NK-92 (cell line): ENCODE data around the gene ALDH2.
"Not testable (repeated sequence)": the region's sequence is repeated elsewhere in the genome, so short reads cannot be mapped to it uniquely, and the experiment has no call there.

Source experiments
- DNase-seq: peaks from one replicate; lab custom pipeline; 2025; ENCODE audit not compliant: unreplicated experiment; lab: John Stamatoyannopoulos, UW

ALDH2 gene

DNA sequence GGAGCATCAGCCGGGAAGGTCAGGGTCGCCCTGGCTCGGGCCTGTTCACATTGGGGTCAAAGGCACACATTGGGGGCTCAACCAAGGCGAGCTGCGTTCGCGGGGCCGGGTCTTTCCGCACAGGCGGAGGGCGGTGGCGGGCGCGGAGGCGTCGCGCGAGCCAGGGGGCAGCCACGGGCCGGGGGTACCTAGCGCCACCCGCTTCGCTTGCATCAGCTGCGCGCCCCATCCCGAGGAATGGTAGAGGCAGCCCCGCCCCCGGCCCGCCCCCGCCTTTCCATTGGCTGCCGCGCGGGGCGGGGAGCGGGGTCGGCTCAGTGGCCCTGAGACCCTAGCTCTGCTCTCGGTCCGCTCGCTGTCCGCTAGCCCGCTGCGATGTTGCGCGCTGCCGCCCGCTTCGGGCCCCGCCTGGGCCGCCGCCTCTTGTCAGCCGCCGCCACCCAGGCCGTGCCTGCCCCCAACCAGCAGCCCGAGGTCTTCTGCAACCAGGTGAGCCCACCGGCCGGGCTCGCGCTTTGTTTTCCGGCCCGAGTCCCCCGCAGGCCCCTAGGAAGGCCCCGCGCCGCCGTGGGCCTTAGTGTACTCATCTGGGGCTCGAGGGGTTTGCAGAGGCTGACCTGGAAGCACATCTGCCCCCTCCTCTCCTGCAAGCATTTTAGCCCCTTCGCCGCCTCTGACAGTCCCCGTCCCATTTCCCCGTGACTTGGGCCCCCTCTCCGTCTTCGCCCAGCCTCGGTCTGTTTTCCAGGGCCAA lies at the start of gene ALDH2:
ALDH2 (plus strand) TSS at position 326 of the 754 bp plus-strand sequence; CDS start at position 376, 50 bp downstream.
- no peak for DNase-seq

DNA sequence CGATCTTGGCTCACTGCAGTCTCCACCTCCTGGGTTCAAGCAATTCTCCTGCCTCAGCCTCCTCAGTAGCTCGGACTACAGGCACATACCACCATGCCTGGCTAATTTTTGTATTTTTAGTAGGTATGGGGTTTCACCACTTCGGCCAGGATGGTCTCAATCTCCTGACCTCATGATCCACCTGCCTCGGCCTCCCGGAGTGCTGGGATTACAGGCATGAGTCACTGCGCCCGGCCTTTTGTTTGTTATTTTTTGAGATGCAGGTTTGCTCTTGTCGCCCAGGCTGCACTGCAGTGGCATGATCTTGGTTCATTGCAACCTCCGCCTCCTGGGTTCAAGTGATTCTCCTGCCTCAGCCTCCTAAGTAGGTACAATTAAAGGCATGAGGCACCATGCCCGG lies 47.4 kb upstream of the ALDH2 start:
- DNase-seq: not testable (repeated sequence)

DNA sequence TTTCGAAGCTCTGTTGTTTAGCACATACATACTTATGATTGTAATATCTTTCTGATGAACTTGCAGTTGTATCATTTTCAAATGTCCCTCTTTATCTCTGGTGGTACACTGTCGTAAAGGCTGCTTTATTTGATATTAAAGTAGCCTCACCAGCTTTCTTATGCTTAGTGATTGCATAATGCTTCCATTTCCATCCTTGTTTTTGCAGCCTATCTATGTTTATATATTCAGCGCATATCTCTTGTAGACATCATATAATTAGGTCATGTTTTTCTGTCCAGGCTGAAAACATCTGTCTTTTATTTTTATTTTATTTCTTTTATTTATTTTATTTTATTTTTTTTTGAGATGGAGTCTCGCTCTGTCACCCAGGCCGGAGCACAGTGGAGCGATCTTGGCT lies 46.3 kb upstream of the ALDH2 start:
- DNase-seq: no peak

DNA sequence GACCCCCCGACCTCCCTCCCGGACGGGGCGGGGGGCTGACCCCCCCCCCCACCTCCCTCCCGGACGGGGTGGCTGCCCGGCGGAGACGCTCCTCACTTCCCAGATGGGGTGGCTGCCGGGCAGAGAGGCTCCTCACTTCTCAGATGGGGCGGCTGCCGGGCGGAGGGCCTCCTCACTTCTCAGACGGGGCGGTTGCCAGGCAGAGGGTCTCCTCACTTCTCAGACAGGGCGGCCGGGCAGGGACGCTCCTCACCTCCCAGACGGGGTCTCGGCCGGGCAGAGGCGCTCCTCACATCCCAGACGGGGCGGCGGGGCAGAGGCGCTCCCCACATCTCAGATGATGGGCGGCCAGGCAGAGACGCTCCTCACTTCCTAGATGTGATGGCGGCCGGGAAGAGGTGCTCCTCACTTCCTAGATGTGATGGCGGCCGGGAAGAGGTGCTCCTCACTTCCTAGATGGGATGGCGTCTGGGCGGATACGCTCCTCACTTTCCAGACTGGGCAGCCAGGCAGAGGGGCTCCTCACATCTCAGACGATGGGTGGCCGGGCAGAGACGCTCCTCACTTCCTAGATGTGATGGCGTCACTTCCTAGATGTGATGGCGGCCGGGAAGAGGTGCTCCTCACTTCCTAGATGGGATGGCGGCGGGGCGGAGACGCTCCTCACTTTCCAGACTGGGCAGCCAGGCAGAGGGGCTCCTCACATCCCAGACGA lies 42.9 kb upstream of the ALDH2 start:
- not testable (repeated sequence) for DNase-seq

DNA sequence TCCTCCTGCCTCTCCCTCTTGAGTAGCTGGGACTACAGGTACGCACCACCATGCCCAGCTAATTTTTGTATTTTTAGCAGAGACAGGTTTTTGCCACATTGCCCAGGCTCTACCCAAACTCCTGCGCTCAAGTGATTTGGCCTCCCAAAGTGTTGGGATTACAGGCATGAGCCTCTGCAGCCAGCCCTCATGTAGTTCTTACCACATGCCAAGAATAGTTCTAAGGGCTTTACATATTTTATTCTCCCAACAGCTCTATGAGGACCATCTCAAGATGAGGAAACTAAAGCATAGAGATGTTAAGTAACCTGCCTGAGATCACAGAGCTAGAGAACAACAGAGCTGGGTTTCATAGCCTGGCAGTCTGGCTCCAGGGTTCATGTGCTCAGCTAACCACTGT lies 37.9 kb upstream of the ALDH2 start:
- no peak for DNase-seq

DNA sequence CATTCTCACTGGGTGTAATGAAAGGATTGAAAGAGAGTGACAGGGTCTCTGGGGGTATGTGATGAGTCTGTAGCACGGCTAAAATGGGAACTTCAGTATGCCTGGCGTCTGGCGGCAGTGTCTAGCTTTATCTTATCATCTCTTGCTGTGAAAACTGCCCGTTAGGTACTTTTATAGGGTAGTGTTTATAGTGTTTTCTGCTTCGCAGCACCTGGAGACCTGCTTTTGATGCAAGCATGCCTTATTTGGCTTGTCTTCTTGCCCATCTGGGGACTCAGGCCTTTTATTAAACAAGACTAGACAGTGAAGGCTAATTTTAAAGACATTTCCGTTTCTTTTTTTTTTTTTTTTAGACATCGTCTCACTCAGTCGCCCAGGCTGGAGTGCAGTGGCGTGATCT lies 36.3 kb upstream of the ALDH2 start:
- no peak for DNase-seq

DNA sequence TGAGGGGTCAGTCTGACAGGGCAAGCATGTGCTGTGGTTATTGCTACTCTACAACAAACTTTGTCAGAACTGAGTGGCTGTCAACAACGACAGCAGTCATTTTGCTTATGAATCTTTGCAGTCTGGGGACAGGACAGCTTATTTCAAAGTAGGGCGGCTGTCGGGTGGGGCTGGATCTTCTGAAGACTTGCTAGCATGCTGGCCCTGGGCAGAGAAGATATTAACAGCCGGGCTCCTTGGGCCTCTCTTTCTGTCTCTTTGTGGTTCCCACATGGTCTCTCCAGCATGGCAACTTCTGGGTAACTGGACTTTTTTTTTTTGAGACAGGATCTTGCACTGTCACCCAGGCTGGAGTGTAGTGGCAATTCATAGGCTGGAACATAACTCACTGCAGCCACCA lies 33.9 kb upstream of the ALDH2 start:
- DNase-seq: no peak

DNA sequence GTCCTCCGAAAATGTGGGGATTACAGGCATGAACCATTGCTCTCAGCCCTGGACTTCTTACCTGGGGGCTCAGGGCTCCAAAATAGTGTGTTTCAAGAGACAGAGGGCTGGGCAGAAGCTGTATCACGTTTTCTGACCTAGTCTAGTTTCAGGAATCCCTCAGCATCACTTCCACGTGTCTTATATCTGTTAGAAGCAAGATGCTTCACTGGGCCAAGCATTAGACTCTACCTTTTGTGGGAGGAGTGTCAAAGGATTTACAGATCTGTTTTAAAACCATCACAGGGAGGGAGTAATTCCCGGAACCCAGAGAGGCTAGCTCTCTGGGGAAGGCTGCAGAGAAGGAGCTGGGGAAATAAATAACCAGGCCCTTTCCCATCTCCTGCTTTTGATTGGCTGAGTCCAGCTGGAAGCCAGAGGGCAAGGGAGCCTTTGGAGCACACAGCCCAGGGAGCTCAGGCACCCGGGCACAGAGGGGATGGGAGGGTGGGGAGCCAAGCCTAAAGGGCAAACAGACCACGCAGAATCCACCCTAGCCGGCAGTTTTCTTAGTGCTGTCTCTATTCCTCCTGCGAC lies 33.3 kb upstream of the ALDH2 start:
- DNase-seq: no peak

DNA sequence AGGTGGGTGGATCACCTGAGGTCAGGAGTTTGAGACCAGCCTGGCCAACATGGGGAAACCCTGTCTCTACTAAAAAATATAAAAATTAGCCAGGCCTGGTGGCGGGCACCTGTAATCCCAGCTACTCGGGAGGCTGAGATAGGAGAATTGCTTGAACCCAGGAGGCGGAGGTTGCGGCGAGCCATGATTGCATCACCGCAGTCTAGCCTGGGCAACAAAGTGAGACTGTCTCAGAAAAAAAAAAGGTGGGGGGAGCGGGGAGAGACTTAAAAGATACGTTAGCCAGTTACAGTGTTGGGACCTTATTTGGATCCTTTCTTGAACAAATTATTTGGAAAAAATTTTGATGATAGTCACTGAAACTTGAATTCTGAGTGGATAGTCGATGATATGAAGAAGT lies 27.2 kb upstream of the ALDH2 start:
- not testable (repeated sequence) for DNase-seq

DNA sequence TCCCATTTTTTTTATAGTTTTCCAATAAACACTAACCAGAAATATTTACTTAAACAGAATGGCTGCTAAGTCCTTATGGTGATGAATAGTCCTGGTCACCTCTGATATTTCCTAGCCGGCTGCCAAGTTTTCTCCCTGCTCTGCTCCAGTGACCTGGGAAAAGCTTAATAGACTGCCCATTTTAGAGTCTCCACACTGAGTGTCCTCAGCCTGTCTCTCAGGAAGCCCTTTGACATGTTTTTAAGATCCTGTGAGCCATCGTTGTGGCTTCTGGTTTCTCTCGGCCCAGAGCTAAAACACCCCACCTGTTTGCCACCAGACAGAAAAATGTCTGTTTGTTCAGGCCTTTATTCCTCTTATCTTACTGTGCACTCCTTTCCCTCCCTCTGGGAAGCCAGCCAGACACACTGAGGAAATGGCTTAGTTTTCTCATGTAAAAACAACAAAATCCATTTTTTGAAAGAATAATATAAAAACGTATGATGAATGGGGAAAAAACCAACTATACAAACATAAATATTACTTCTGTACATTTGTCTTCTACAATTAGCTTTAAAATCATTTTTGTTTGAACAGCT lies 25.4 kb upstream of the ALDH2 start:
- DNase-seq: no peak

DNA sequence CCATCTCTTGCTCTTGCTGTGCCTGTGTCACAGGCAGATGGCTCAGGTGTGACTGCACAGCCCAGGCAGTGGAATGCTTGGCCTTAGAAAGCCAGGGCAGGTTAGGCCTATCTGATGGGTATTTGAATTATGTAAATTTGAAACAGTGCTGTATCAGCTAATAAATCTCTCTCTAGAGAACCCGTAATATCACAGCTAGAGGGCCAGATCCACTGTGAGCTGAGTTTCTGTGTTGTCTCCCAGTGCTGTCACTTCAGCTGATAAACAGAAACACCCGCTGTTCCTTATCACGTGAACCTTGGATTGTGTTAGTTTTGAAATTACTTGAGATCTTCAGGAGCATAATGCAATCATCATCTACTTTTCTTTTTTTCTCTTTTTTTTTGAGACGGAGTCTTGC lies 21.5 kb upstream of the ALDH2 start:
- no peak for DNase-seq

DNA sequence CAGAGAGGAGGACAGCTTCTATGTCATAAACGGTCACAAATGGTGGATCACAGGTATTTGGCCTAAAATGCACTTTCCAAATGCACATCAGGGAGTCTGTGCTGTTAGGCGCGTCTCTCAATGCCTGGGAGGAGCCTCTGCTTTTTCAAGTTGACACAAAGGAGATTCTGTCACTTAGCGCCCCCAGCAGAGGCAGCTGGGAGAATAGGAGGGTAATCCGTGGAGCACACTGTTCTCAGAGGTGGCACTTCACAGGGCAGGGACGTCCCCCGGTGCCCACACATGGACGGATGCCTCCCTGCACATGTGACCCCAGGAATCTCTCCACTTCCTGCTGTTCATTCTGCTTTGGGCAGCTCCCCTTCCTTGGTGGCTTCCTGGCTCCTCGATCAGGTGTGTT lies 19.4 kb upstream of the ALDH2 start:
- DNase-seq: no peak

DNA sequence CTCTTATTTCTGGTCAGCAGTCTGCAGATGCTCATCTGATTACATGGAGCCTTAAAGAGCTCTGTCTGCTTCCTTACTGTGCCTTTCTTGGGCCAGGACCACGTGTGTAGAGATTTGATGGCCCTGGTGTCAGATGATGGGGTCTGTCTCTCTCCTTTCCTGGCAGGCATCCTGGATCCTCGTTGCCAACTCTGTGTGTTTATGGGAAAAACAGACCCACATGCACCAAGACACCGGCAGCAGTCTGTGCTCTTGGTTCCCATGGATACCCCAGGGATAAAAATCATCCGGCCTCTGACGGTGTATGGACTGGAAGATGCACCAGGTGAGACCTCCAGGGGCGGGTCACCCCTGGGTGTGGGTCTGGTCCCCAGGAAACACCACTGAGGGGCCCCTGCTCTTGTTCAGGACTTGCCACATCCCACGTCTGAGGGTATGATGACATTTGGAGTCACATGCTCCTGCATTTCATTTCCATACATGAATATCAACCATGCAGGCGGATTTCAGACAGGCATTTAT lies 18.5 kb upstream of the ALDH2 start:
- DNase-seq: no peak

DNA sequence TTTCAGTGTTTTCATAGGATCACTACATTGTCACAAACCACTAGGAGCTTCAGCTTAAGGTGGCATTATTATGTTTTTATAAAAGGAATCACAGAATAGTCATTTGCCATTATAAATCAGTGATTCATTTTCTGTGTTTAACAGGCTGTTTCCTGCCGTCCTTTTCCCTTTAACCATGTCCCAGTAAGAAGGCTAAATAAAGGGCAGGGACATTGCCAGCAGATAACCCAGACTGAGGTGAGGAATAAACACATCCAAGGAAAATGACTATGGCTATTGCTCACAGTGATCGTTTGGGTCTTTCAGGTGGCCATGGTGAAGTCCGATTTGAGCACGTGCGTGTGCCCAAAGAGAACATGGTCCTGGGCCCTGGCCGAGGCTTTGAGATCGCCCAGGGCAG lies 17.9 kb upstream of the ALDH2 start:
- no peak for DNase-seq

DNA sequence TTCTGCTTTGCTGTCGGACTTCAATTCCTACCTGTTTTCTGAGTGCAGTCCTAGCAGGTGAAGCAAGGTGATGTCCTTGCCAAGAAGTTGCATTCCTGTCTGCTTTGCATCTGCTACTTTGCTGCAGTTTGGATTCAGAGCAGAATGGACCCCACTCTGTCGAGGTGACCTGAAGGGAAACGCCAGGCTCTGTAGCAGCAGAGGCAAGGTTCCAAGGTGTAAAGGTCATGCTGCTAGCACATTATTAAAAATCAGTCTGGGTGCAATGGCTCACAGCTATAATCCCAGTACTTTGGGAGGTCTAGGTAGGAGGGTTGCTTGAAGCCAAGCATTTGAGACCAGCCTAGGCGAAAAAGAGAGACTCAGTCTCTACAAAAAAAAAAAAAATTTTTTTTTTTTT lies 17.3 kb upstream of the ALDH2 start:
- no peak for DNase-seq

DNA sequence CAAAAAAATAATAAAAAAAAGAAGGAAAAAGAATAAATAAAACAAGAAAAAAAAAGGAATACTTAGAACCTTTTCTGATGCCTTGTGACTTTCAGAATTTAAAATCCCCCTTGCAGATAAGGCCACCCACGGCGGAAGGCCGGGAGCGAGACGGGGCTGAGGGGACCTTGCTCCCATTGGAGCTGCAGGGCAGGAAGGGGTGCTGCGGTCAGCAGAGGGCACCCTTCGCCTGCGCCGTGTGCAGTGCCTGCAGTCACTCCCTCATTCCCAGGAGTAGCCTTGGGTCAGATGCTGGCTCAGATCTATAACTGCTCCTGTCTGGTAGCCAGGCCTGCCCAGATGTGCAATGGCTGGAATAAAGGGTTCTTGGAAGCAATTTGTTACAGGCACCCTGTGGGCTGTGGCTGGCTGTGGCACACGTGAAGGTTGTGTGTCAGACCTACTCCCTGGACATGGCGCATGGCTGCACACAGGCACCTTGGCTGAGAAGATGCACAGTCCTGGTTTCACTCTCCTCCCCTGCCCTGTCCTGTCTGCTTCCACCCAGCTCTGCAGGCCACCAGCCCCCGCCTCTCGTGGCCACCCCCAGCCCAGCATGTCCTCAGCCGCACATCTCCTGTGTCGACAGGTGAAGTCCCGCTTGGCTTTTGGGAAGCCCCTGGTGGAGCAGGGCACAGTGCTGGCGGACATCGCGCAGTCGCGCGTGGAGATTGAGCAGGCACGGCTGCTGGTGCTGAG lies 13.4 kb upstream of the ALDH2 start:
- DNase-seq: no peak

DNA sequence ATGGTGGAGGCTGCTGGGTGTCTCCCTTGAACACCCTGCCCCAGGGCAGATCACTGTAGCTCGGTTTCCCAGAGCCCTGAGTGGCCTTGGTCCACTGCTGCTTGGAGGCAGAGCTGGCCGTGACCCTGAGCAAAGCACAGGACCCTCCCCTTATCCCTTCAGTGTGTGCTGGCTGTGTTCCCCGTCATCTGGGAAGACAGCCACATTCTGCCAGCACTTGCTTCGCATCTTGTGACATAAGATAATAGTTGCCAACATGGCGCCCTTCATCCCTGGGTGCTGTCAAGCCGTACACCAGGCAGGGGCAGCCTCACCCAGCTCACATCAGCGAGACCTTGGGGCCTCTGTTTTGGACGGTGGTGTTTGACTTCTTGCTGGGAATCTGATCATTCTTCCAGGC lies 12.1 kb upstream of the ALDH2 start:
- no peak for DNase-seq

DNA sequence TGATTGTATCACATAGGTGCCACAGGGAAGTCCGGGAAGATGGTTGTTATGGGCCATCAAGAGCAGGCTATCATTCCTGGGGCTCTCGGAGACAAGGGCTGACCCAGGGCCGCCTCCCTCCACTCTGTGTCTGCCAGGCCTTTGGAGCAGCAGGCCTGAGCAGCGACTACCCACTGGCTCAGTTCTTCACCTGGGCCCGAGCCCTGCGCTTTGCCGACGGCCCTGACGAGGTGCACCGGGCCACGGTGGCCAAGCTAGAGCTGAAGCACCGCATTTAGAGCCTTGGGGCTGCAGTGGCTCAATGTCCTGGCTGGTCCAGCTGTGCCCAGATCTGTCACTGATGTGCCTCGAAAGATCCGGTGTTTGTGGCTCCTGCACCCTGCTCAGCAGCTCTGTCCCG lies 10.5 kb upstream of the ALDH2 start:
- DNase-seq: no peak

DNA sequence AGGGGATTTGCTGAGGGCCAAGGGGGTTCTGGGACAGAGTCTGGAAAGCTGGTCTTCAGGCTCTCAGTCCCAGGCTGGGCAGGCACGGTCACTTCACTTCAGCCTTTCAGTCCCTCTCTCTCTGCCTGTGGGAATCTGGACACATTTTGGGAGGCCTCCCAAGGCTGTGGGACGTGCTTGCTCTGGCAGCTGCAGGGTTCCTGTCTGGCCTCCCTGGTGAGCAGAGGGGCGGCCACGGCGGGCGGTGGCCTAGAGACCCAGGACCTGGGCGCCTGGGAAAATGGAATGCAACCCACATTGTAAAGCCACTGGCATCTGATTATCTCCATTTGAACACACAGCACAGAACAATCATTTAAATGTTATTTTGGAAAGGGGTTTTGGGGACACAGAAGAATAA lies 10.1 kb upstream of the ALDH2 start:
- no peak for DNase-seq

DNA sequence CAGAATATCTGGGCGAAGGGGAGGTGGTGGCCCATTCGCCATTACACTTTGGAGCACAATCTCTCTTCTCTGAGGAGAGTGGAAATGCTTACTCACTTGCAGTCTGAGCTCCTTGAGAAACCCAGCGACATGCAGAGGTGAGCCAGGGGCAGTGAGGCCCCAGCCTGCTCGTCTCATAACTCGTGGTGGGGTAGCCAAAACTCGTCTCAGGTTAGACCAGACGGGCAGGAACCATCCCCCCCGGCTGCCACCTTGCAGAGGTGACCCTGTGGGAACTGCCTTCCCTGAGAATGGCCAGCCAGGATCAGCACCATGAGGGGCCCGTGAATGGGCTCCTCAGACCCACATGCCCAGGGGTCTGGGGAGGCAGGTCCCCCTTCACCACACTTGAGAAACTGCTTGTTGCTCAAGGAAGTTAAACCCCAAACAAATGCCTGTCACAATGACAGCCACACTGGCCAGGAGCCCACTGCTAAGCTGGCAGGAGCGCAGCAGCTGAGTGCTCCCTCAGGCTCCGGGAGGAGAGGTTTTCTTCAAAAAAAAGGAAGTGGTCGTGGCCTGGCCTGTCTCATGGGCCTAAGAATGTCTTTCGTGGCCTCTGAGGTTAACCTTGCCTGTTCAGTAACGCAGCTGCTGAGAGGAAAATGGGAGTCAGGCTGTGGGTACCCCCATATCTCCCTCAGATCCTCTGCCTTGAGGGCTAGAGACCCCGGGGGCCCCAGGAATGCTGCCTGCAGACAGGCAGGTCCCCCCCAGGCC lies 9.2 kb upstream of the ALDH2 start:
- no peak for DNase-seq
